ENCODE measurements around the gene BMPR2.

DNA sequence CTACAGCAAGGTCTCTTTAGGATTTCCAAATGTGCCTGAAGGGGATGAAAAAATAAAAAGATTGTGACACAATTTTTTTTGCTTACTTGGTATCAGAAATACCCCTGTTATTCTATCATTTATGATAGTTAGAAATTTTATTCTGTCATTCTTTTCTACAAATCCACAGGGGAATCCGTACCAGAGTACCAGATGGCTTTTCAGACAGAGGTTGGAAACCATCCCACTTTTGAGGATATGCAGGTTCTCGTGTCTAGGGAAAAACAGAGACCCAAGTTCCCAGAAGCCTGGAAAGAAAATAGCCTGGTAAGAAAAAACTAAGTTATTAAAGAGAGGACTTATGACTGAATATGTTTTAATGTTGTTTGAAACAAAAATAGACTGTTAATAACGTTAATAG, 166.0 kb downstream of the BMPR2 start:
- TF ChIP-seq, protein P1, sequence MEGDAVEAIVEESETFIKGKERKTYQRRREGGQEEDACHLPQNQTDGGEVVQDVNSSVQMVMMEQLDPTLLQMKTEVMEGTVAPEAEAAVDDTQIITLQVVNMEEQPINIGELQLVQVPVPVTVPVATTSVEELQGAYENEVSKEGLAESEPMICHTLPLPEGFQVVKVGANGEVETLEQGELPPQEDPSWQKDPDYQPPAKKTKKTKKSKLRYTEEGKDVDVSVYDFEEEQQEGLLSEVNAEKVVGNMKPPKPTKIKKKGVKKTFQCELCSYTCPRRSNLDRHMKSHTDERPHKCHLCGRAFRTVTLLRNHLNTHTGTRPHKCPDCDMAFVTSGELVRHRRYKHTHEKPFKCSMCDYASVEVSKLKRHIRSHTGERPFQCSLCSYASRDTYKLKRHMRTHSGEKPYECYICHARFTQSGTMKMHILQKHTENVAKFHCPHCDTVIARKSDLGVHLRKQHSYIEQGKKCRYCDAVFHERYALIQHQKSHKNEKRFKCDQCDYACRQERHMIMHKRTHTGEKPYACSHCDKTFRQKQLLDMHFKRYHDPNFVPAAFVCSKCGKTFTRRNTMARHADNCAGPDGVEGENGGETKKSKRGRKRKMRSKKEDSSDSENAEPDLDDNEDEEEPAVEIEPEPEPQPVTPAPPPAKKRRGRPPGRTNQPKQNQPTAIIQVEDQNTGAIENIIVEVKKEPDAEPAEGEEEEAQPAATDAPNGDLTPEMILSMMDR (IDR thresholded peaks at IDR 0.05), result no peak
- no peak for TF ChIP-seq POLR2AphosphoS5 (IDR thresholded peaks at IDR 0.05)
- TF ChIP-seq POLR2A (IDR thresholded peaks at IDR 0.05), result no peak

All from breast epithelium (tissue), 3 donors.